GM13977 (cell line): Measurements from ENCODE around the gene CORO7.

ENCODE experiments used
- DNase-seq: peaks from one replicate; pipeline ENCODE4 v3.0.0; 2012; ENCODE audit warnings: low spot score
- CTCF ChIP-seq: IDR thresholded peaks from 2 replicates; pipeline ENCODE4 v1.5.1; 2012; ENCODE audit warnings: mild to moderate bottlenecking, control low read depth; ENCODE audit not compliant: insufficient read depth; ENCODE audit errors: extremely low read depth, missing control alignments
- in situ Hi-C: fragments of 300-500 bp; cut with MboI; formaldehyde crosslinking; loops from one replicate; pipeline ENCODE4 v1.12.0; 2022; ENCODE audit warnings: low sequenced_read_pairs, low pct_unique_long_range_greater_than_20kb, mixed read lengths, inconsistent platforms; ENCODE audit not compliant: unreplicated experiment

CORO7 gene

DNA sequence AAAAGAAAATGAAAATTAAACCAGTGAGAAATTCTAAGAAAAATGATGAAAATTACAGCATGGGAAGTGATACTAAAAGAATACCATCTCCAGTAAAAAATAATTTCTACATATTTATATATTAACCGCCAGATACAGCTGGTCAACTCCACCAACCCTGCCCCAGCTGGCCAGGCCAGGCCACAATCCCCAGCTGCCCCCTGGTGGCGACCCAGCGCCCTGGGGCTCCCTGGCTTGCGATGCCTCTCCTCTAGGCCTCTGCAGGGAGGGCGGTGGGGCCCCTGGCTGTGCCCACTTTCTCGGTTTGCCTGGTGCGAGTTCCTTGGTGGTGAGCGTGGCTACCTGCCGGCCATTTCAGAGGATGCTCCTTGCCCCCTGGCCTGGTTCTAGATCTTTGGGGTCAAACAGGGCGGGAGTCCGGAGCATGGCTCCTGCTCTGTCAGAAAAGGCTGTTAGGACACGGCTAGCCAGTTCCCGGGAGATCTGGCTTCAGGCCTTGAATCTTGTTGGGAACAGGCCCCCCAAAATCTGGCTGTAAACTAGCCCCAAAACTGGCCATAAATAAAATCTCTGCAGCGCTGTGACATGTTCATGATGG, 86.0 kb downstream of the CORO7 start:
- TF ChIP-seq CTCF = peak; percentile 97
- in situ Hi-C loops = loop anchor here (5.0 kb wide), 1 partner anchor 43 kb away; no protein-coding TSS in a partner anchor
- peak; percentile 93 for DNase-seq

- no peak for DNase-seq
- in situ Hi-C loops = no loop called here
- TF ChIP-seq CTCF = no peak
Measured at GRCh38 chr16:4328782-4329775, 87.3 kb downstream of the CORO7 start.

DNA sequence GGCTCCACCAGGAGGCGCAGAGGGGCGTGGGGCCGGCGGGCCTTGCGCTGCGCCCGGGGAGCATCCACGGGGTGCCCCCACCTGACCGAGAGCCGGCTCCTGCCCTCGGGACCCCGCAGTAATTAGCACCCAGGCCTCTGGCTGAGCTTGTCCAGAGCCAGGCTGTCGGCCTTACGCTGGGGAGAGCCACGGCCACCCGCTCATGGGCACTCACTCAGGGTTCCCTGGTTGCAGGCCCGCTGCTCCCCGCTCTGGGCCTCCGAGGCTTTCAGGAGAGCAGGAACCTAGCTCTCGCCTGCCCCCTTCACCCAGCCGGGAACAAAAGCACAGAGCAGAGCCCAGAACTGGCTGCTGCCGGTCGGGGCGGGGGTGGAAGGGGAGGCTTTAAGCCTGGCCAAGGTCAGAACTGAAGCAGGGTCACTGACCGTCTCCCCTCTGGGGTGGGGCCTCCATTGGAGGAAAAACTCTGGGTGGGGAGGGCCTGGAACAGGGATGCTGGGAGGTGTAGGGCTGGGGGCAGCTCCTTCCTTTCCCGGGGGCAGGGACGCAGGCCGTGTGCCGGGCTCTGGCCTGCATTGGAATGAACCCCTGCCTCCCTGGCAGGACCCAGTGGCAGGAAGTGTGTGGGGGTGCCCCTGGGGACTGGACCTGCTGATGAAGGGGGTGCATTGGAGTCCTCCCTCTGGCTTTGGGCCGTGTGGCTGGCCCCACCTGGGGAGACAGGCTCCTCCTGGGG, 88.2 kb downstream of the CORO7 start:
- DNase-seq = peak; percentile 85
- peak; percentile 58 for TF ChIP-seq CTCF
- in situ Hi-C loops = no loop called here

DNA sequence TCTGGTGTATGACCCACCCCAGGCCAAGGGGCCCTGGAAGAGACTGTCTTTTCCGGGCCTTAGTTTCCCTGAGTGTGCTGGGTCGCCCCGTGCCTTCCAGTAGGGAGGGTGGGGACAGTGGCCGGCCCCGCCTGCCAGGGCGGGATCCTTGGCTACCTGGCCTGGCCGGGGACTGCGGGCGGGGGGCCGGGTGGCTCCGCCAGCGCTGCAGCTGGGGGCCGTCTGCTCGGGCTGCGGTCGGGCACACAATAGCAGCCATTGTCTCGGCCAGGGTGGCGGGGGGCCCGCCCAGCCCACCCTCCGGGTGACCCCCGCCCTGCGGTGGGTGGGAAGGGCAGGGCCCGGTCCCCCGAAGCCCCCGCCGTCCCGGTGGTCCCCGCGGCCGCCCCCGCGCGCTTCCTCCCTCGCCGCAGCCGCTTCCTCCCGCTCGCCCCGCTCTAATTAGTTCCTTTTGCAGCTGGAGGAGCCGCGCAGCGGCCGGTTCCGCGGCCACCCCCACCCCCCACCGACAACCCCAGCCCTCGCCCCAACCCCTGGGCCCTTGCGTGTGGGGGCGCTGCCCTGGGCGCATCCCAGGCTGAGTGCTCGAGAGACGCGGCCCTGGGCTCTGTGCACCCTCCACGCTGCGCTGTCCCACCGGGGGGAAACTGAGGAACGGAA, 88.9 kb downstream of the CORO7 start:
- DNase-seq = peak; percentile 67
- TF ChIP-seq CTCF = peak; percentile 1
- in situ Hi-C loops = no loop called here

DNA sequence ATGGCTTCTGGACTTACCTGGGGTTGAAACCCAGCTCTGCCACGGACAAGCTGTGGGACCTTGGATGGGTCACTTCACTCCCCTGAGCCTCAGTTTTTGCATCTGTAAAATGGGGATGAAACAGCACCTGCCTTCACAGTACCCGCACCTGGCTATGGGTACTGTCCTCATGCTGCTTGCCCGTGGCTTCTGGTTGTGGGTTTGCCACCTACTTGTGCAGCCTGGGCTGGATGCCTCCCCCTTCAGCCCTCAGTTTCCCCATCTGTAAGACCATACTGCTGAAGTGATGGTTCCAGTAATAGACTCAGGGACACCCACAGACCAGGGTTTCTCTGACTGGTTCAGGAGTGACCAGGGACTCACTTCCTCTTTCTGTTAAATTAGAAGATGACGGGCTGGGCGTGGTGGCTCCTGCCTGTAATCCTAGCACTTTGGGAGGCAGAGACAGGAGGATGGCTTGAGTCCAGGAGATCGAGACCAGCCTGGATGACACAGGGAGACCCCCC, 91.1 kb downstream of the CORO7 start:
- in situ Hi-C loops = no loop called here
- peak; percentile 77 for DNase-seq
- TF ChIP-seq CTCF = no peak
